HG02973 (cell line): ENCODE data around the gene GNG12.

Experiments
- ATAC-seq: cut with Tn5 transposase; IDR thresholded peaks from one replicate; pipeline ENCODE4 v1.9.1; 2021; ENCODE audit warnings: moderate library complexity; ENCODE audit not compliant: unreplicated experiment

The GNG12 gene

DNA sequence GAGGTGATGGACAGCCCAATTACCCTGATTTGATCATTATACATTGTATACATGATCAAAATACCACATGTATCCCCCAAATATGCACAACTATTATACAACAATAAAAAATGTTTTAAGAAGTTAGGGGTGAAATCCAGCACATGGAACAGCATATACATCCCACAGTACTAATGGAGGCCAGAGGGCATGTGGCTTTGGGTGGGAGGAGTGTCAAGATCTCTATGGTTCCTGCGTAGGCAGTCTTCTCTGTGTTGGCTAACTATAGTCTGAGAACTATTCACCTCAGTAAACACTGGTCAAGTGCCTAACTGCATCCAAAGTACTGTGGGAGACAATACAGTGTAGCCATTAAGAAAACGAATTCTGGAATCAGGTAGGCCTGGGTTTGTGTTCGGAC, 74.2 kb downstream of the GNG12 start:
- no peak for ATAC-seq

DNA sequence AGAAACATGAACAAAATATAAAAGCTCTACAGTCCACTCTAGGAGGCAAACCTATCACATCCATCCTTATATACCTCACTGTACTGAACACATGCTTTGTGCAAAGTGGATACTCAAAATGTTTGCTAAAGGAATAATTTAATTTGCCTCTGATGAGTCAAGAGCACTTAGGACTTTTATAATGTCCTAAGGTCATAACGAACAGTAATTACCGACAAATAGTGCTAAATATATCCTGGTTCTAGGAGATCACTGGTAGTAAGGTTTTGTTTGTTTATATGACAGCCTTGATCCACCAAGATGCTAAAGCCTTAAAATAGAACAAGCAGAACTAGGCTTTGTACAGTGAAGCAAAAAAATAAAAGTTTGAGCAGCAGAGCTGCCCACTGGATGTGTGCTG, 77.6 kb downstream of the GNG12 start:
- ATAC-seq, result no peak

DNA sequence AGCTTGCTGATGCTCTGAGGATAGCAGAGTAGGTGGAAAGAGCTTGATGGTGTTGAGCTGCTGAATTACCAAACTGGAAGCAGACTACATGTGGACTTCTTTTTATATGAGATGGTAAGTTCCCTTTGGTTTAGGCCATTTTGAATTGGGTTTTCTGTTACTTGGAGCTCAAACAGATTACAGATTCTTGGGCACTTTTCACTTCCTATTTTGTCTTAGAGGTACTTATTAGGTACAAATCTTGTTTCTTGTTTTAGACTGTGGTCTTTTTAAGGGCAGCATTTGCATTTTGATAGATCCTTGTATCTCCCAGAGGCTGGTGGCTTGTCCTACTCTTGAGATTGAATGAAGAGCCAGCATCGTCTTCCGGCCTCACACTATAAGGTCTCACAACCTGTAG, 78.1 kb downstream of the GNG12 start:
- ATAC-seq, result no peak

DNA sequence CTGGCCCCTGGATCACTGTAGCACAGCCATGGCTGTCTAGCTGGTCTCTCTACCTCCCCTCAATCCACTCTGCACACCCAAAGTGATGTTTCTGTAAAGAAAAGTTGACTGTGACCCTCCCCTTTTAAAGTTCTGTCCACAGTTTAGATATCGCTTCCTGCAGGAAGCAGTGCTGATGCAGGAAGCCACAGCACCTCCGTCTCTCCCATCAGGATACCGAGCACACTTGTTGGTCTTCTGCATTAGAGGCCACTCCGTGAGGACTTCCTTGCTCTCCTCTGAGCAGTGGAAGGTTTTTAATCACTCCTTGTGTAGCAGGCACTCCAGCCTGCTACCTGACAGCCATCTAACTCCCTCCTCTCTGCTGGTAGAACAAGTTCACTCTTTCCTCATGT, 78.7 kb downstream of the GNG12 start:
- no peak for ATAC-seq

DNA sequence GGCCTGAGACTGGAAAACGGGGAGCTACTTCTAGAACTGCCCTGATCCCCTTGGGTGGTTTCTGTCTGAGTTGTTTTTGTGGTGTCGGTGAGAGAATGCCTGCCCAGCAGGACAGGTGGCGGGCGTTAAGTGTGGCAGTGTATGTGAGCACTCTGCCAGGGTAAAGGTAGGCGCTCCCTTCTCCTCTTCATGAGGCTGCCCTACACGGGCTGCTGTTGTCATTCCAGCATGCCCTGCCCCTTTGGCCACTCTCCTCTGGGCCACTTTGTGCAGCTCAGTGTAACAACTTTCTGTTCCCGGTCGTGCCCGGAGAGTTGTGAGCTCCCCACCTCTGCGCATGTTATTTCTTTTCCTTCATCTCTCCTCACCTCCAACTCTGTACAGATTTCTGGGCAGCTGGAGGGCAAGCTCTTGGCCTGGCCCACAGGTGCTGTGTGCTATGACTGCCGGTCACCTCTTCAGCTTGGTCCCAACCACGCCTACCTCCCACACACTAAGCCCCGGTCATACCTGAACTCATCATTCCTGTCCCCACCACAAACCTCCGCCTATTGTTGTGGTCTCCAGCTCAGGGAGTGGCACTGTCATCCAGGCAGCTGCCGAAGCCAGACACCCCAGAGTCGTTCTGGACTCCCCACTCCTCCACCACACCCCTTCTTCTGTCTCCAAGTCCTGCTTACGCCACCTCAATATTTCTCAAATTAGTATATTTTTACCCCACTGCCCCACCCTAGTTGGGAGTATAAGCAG, 79.3 kb downstream of the GNG12 start:
- peak; percentile 52 for ATAC-seq

DNA sequence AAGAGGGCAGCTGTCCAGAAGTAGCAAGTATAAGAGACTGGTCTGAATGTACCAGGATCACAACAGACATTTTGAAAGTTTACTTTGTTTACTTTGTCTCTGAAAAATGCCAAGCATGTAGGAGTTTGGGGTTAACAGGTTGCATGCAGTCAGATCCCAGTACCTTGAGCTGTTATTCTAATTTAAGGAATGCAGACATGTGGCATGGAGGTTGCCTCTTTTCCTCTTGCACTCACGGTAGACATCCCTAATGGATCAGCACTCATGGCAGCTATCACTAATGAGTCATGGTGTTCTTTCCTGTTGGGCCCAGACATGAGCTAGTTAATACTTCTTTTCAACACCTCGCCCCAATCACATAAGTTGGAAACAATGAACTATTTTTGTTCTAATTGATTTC, 81.0 kb downstream of the GNG12 start:
- no peak for ATAC-seq

DNA sequence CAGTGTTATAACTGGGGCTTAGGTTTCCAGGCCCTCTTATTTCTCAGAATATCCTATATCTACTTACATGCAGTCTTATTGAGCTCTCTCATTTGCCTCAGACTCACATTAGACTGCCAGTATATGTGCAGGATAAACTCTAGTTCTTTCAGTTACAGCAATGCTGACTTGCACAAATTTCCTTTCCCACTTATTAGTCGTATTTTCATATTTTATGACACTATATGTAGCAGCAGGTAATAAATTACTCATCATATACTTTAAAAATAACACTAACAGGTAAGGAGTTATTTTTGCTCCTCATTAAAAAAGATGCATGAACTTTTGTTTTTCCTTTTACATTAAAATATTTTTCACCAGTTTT, 82.6 kb downstream of the GNG12 start:
- no peak for ATAC-seq

DNA sequence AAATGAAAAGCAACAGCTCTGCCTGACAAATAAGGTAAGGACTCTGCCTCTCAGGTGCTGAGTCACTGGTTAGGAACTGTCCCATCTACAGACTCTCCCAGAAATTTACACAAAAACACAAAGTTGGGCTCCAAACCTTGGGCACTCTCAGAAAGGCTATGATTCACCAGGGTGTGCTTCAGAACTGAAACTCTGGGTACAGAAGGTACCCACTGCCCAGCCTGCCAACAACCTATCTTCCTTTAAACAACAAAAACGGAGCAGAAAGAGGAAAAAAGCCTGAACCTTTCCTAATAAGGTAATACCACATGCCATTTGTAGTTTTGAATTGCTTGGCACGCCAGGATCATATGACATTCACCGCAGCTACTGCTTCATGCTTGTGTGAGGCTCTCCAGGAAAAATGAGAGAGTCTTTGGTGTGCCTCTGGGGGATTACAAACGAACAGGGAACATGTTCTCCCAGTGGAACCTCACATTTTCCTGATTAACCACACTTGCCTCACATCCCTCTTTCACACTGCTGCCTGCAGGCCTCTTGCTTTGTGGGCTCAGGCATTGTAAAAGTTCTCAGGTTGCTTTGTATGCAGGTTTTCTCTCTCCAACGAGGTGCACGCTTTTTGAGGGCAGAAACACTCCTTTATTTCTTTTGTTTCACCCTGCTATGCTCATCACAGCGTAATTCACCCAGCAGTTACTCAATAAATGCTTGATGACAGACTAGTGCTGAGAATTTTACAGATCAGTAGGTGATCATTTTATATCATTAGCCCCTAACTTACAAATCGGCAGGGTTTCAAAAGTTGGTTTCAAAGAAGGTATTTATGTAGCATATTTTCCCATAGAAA, 83.2 kb downstream of the GNG12 start:
- ATAC-seq, result no peak

DNA sequence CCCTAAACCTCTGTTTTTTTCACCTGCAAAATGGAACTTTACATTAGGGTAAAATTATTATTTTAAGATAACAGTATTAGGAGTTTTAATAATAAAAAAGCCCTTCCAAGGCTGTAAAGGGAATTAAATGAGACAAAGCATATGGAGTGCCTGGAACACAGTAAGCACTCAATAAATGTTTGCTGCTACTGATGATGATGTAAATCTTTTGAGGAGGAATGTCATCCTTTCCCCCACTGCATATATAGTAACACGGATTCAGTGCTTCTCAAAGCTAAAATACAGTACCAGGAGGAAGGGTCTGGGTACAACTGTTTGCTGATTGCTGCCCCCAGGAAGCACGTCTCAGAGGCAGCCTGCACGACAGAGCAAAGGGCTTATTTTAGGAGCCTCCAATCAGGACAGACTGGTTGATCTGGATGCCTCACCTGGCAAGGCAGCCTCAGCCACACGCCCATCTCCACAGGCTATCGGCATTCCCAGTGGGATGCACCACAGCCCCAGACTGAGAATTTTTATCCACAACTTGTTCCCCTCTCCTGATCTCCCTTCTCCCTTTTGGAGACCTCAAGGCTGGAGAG, 83.9 kb downstream of the GNG12 start:
- ATAC-seq, result no peak

DNA sequence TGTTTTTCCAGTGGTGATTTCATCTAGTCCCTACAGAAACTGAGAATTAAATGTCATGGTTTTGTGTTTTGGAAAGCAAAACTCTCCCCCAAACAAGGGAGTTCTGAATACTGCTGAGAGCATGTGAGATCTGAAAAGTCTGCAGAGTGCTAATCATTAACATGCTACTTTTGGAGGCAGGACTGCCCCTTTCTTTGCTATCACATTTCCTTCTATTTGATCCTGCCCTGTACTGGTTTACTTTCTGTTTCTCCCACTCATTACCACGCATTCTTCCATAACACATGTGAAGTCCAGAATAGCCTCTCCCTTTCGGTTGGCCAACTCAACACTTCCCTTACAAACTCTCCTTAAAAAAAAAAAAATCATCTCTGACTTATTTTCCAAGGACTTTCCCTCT, 84.6 kb downstream of the GNG12 start:
- peak; percentile 88 for ATAC-seq

DNA sequence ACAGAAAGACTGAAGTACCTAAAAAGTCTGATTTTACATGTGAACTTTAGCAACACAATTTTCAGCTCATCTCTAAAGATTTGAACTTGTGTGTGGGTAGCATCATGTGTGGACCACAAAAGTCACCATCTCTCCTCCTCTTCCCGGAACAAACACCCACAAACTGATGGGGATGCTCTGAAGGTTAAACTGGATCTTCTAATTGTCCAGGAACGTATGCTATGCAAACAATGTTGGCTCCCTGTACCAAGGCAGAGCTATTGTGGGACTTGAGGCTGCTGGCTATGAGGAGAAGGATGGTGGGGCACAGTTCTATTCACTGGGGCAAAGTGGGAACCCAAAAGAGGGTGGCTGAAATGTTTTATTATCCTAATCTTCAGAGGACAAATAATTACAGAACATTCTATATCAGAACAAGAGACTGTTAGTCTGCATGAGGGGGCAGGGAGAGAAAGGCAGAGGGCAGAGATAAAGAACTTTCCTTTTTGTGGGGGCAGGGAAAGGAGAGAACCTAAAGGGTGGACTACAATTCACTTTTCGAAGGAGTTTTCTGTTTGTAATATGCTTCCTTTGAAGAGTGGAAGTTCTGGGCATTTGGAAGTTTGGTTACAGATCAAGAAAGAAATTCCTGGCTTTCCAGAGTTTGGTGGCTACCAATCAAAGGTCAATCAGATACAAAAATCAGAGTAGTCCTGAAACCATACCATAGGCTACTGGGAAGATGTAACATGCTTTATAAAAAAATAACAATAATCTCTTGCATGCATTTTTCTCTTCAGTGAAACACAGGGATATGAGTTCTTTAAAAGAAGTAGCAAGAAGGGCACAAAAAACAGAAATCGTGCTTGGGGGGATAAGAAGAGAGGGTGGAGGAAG, 85.4 kb downstream of the GNG12 start:
- no peak for ATAC-seq

DNA sequence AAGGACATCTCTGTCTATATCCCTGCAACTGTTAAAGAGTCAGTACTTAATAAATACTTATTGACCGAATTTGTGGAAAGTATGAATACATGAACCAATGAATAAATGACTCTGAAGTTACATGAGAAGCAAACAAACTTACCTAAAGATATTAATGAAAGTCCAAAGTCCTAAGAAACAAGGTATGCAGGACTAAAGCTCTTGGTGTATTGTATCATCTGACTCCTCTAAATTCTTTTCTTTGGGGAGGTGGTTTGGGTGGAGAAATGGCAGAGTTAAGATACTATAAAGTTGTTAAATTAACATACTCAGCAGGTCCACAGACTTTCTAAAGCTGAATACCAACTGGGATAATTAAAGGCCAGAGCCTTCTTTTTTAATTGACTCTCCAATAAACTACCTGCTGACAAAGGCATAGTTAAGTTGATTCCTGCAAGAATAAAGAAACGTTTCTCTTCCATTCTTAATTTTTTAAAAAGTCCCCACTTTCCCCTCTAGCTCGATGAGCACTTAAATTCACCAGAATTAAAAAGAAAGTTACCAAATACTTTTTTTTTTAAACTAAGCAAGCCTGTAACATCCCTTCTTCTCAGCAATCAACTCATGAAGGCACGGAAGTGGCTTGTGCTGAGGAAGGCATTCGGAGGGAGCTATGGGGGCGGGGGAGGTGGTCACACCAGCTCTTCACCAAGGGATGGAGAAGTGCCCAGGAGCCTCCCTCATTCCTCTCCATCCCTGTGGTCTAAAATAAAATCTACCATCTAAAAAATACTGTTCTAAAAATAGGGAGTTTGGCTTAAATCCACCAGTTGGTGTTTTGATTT, 87.2 kb downstream of the GNG12 start:
- no peak for ATAC-seq

DNA sequence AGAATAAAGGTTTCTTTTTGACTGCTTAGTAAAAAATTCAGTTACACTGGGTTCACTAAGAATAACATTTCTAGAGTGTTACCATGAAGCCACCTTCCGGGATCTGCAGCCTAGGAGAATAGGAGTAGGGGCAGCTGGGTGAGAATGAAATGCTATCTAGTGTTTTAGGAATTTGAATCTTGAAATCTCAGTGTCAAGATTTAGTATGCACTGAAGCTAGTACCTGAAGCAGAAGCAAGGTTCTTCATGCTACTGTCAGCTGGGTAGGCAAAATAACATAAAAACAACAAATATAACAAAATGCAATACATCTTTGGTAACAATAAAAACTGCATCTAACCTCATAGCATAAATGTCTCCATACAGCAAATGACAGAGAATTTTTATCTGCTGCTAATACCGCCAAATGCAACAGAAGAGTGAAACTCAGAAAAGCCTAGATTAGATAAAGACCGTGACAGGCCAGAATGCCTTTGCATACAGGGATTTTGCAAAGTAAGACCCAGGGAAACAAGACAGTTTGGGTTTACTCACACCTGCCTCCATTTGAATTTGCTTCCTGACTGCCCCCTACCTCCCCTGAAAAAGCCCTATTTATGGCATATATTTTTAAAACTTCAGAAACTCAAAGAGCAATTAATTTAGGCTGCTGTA, 90.1 kb downstream of the GNG12 start:
- no peak for ATAC-seq

DNA sequence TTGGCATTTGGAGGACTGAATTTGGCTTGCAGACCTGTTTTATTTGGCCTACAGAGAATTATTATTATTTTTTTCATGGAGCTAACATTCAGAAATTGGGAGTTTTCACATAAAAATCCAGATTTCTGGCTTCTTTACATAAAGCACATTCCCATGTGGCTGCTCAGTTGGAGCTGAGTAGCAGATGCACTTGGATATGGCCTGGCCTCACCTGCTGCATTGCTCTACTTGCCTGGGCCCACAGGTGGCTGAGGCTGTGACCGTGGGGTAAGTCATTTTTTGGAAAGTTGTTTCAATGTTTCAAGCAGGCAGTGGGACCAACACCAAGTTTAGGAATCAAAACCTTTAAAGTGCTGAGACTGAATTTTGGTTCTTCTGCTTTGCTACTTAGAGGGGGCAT, 91.5 kb downstream of the GNG12 start:
- no peak for ATAC-seq

DNA sequence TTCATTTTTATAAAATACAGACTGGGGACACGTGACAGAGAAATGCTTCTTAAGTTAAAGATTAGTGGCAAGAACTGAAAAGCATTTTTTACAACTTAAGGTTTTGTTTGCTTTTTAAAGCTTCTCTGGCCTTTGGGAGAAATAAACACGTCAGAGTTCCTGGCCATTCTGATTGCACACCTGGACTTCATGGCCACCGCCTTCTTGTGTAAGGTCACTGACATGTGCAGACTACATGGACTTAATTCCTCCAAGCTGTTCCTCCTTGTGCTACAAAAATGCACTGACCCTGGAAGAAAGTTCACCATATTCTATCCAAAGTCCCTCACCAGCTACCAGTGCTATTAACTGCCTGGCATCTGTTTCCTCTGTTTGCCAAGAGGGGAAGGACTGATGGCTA, 92.1 kb downstream of the GNG12 start:
- ATAC-seq, result no peak

DNA sequence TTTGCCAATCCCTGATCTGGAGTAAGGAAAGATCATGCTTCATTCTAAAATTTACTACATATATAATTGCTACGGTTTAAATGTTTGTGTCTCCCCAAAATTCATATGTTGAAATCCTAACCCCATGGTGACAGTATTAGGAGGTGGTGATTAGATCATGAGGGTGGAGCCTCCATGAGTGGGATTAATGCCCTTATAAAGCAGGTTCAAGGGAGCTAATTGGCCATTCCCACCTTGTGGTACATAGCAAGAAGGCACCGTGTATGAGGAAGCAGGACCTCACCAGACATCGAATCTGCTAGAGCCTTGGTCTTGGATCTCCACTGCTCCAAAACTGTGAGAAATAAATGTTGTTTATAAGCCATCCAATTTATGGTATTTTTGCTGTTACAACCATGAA, 92.7 kb downstream of the GNG12 start:
- no peak for ATAC-seq

DNA sequence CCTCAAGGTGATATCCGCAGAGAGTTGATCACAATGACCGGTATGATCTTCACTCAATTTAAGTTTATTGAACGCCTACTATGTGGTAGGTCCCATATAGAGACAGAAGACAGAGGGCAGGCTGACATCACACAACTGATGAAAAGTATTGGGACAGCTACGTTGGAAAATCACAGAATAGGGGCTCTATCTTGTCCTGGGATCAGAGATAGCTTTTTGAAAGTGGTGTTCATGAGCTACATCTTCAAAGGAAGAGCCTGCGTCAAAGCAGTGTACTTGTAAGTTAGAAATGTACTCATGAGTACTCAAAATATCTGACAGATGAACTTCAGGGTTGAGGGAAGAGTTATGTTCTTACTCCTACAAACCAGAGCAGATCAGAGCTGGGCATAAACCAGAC, 93.9 kb downstream of the GNG12 start:
- ATAC-seq, result no peak

DNA sequence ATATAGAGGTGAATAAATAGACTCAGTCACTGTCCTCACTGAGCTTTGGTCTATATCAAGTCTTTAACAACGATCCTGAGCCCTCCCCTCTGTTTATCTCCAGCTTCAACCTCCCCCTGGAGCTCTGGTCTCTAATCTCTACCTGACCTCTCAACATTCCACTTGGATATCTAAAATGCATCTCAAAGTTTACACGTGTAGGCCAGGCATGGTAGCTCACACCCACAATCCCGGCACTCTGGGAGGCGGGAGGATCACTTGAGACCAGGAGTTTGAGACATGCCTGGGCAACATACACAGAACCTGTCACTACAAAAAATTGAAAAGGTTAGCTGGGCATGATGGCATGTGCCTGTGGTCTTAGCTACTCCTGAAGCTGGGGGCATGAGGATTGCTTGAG, 94.9 kb downstream of the GNG12 start:
- no peak for ATAC-seq

DNA sequence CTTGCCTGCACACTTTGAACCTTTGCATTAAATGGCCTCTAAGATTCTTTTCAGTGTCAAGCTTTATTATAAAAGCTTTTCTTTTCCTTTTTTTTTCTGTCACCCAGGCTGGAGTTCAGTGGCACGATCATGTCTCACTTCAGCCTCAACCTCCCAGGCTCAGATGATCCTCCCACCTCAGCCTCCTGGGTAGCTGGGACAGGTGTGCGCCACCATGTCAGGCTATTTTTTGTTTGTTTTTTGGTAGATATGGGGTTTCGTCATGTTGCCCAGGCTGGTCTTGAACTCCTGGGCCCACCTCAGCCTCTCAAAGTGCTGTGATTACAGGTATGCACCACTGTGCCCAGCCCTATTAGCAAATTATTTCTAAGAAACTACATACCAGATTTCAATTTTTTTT, 95.4 kb downstream of the GNG12 start:
- ATAC-seq, result no peak

DNA sequence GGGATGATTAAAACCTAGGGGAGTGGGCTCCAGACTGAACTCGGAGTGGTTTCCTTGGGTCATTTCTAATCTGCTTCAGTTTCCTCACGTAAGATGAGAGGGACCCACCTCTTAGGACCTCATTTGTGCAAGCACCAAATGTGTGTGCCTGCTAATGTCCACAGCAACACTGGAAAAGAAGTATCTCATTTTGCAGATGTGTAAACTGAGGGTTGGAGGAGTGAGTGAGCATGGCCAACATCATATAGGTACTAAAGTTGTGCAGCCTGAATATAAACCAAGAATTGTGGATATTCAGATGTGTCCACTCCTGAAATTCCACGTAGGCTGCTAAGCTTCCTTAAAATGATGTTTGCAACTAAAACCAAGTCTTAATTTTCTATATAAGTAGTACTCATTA, 96.5 kb downstream of the GNG12 start:
- ATAC-seq, result no peak
